ENCODE measurements around the gene TEX22.

The TEX22 gene

DNA sequence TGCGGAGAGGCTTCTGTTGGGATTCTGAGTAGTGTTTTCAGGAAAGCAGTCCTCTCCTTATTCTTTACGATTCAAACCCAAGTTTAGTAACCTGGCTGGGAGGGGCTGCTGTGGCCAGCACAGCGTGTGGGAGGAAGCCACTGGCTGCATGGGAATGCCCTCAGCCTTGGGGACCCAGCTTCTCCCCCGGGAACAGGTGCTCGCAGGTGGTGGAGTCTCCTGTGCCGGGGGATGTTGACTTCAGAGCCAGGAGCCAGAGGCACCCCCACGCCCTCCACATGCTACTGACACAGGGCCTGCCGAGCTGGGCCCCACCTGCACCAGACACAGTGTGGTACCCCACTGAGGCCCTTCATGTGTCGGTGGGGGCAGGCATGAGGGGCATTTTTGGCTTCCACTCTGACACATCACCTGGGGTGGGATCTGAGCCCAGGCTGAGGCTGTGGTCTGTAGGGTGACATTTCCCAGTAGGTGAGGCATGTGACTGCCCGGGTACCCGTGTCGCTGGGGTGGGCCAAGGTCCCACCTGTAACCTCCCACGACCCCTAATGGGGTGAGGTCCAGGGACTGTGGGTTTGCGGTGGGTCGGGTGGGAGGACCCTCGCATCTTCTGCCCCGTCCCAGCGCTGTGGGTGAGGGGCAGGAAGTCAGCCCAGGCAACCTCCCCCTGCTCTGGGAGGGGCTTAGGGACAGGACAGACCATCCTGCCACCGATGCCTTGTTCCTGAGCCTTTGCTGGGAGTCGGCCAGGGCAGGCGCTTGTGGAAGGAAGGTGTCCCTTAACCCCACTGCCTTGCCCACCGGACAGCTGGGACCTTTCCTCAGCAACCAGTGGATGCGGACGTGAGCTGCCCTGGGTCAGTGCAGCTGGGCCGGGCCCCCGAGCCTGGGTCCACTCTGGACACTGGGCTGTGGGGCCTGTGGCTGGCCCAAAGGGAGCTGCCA lies 47.8 kb downstream of the TEX22 start:
- intact Hi-C loops (cut with DNase I; ENCODE audit: low total_unique reads), result loop anchor here (5.0 kb wide), 2 partner anchors 79 to 81 kb away; partner anchors contain the start of gene TMEM121
- H3K27me3 ChIP-seq, result no peaks in the 10 kb centered on the region
- peaks cover 0 to 16% (median 12%) of the 10 kb centered on the region in 4 donors for H3K4me1 ChIP-seq
- no peaks in the 10 kb centered on the region for H3K9me3 ChIP-seq
- H3K36me3 ChIP-seq, result peaks cover 0 to 55% (median 15%) of the 10 kb centered on the region in 3 donors
- DNase-seq, result no peak
- TF ChIP-seq, protein P1, sequence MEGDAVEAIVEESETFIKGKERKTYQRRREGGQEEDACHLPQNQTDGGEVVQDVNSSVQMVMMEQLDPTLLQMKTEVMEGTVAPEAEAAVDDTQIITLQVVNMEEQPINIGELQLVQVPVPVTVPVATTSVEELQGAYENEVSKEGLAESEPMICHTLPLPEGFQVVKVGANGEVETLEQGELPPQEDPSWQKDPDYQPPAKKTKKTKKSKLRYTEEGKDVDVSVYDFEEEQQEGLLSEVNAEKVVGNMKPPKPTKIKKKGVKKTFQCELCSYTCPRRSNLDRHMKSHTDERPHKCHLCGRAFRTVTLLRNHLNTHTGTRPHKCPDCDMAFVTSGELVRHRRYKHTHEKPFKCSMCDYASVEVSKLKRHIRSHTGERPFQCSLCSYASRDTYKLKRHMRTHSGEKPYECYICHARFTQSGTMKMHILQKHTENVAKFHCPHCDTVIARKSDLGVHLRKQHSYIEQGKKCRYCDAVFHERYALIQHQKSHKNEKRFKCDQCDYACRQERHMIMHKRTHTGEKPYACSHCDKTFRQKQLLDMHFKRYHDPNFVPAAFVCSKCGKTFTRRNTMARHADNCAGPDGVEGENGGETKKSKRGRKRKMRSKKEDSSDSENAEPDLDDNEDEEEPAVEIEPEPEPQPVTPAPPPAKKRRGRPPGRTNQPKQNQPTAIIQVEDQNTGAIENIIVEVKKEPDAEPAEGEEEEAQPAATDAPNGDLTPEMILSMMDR (IDR thresholded peaks at IDR 0.05), result no peak
- H3K4me3 ChIP-seq, result no peak overlapping the region
- H3K27ac ChIP-seq, result no peak overlapping the region

DNA sequence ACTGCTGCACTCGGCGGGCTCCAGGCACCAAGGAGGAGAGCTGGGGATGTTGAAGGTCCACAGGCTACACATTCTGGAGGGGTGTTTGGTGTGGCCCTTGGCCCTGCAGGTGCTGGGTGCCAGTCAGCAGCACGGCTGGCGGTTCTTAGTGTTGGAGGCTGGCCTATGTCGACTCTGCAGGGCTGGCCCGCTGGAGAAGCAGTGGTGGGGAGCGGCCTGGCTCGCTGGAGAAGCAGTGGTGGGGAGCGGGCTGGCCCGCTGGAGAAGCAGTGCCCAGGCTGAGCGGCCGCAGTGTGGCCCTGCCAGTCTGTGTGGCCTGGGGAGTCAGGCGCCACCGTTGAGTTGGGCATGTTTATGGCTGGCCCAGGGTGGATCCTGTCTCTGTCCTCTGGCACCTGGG lies 48.6 kb downstream of the TEX22 start:
- Histone ChIP-seq H3K27ac (no peak overlapping the region), H3K4me3 (no peak overlapping the region), H3K36me3 (peaks cover 0 to 56% (median 18%) of the 10 kb centered on the region in 3 donors), H3K27me3 (no peaks in the 10 kb centered on the region), H3K4me1 (peaks cover 0 to 16% (median 12%) of the 10 kb centered on the region in 4 donors), H3K9me3 (no peaks in the 10 kb centered on the region)
- TF ChIP-seq, protein P1 (IDR thresholded peaks at IDR 0.05), result no peak
- DNase-seq, result no peak
- intact Hi-C loops (cut with DNase I; ENCODE audit: low total_unique reads), result loop anchor here (5.0 kb wide), 2 partner anchors 80 kb away; partner anchors contain the start of gene TMEM121

DNA sequence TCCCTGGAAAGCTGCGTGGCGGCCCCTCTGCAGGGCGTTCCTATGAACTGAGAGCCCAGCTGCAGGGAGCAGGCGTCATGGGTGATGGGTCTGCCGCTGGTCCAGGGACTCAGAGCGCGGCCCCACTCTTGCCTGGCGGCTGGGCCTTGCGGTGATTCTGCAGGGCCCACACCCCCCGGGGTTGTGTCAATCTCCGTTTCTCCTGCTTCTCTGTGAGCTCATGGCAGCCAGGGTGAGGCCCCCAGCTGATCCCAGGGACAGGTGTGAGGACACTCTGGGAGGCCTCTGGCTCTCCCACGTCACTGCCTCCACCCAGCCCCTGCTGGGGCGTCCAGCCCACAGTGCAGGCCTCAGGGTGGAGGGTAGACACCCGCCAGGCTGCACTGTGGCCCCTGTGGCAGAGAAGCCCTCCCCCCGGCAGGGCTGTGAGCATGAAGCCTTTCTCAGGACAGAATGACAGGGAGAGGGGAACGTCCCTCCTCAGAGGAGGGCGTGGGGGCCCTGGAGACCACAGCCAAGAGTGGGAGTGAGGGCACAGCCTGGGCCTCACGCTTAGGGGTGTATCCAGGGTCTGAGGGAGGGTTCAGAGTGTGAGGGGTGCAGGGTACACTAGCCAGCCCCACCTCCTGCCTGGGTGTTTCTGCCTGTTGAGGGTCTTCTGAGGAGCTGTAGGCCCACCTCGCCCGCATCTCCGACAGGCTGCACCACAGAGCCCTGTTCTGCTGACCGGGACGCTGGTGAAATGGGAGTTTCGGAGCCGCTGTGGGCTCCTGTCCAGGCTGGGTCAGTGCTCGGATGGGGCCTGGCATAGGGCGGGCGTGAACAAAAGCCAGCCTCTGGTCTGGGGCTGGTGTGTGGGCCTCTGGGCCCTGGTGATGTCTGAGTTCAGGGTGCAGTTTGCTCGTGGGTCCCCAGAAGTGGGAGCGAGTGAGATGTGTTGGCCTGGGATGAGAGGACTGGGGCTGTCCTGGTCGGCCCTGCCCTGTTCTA lies 49.6 kb downstream of the TEX22 start:
- intact Hi-C loops (cut with DNase I; ENCODE audit: low total_unique reads), result loop anchor here (2.0 to 5.0 kb wide), 3 partner anchors 43 to 81 kb away; partner anchors contain the start of genes TEDC1 and TMEM121
- no peaks in the 10 kb centered on the region for H3K9me3 ChIP-seq
- TF ChIP-seq, protein P1 (IDR thresholded peaks at IDR 0.05), result no peak
- peaks cover 0 to 16% (median 12%) of the 10 kb centered on the region in 4 donors for H3K4me1 ChIP-seq
- H3K36me3 ChIP-seq, result peaks cover 0 to 56% (median 20%) of the 10 kb centered on the region in 3 donors
- no peak for DNase-seq
- peak overlapping the region; percentile 10 to 71 for H3K27ac ChIP-seq
- no peaks in the 10 kb centered on the region for H3K27me3 ChIP-seq
- H3K4me3 ChIP-seq, result no peak overlapping the region

DNA sequence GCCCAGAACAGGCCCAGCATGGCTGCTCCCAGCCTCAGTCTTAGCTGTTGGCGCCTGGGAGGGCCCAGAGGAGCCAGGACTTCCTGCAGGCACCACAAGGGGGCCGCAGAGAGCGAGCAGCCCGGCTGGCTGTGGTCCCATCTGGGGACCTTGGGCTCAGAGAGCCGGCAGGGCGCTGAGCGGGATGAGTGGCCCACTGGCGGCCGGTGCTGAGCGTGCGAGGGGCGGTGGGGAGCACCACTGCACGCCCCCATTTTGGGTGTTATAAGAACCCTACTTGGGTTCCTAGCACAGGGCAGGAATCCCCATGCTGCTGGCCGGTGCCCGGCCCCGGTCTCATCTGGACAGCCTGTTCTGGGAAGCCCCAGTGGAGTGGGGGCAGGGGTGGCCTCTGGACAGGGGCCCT lies 50.4 kb downstream of the TEX22 start:
- peak overlapping the region; percentile 10 to 71 for H3K27ac ChIP-seq
- H3K4me3 ChIP-seq, result no peak overlapping the region
- peaks cover under 1 to 58% (median 26%) of the 10 kb centered on the region in 3 donors for H3K36me3 ChIP-seq
- TF ChIP-seq, protein P1 (IDR thresholded peaks at IDR 0.05), result peak; percentile 93 to 98
- intact Hi-C loops (cut with DNase I; ENCODE audit: low total_unique reads), result loop anchor here (2.0 to 5.0 kb wide), 3 partner anchors 42 to 81 kb away; partner anchors contain the start of genes TEDC1 and TMEM121
- no peaks in the 10 kb centered on the region for H3K27me3 ChIP-seq
- peaks cover 0 to 16% (median 12%) of the 10 kb centered on the region in 4 donors for H3K4me1 ChIP-seq
- H3K9me3 ChIP-seq, result no peaks in the 10 kb centered on the region
- DNase-seq, result peak; percentile 59 to 88
